Parietal lobe (tissue), 1 donor: Measurements from ENCODE around the gene CAND1. TPM values are rescaled to one million over a fixed set of nuclear protein-coding genes. Genes with fewer than 3 reads are reported as not detected.

Source experiments
- total RNA-seq: library from RNA; depleted of rRNA; stranded (reverse); fragments of >200 nt; gene quantifications from one replicate; pipeline ENCODE4 v1.2.3, GENCODE V29; 2014

CAND1 gene
- 337 TPM for total RNA-seq

DNA sequence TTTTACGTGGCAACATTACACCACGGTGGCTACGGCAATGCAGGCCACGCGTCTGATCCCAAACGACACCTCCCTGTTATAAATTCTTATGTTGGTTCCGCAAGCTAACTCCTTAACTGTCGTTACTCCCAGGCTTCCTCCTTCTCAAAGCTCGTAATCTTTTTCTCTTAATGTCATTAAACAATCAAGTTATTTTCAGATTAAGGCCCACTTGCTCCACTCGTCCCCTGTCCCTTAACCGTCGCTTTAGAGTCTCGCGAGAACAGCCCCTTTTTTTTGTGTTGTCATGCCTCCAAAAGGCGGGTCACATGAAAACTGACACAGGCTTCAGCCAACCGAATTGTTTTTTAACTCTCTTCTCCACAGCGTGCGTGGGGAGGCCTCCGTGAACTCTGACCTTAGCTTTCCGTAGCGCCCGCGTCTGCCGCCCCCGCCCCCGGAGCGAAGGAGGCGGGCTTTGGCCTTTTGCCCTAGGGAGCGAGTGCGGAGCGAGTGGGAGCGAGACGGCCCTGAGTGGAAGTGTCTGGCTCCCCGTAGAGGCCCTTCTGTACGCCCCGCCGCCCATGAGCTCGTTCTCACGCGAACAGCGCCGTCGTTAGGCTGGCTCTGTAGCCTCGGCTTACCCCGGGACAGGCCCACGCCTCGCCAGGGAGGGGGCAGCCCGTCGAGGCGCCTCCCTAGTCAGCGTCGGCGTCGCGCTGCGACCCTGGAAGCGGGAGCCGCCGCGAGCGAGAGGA is at the start of gene CAND1:
CAND1 (plus strand) TSS at position 463 of the 737 bp plus-strand sequence. CDS start 360 bp downstream, outside the sequence.

